HepG2 (cell line): Measurements from ENCODE around the gene POU6F2. TPM values are rescaled to one million over a fixed set of nuclear protein-coding genes. Genes with fewer than 3 reads are reported as not detected.

Experiments
- ATAC-seq: fragments of 200-7000 bp; cut with Tn5 transposase; 3 replicates; pipeline ENCODE4 v1.9.1; 2020; ENCODE audit warnings: mild to moderate bottlenecking, moderate library complexity
- BruUV-seq: library from RNA; stranded (reverse); fragments of 400-500 nt; replicated peaks from 2 replicates; lab custom pipeline; 2021; lab: Mats Ljungman, UMichigan
- CTCF ChIA-PET: fragments of 300-600 bp; formaldehyde crosslinking; extraction: SDS; loops from one replicate; lab custom pipeline; 2021; ENCODE audit warnings: low total read pairs, inconsistent platforms, low intra/inter-chr PET ratio; lab: Yijun Ruan, JAX
- POLR2A ChIA-PET: fragments of 350-600 bp; sonication (Branson Sonifier 250); formaldehyde crosslinking; loops from one replicate; lab custom pipeline; 2020; ENCODE audit warnings: antibody characterized with exemption, inconsistent platforms; lab: Yijun Ruan, JAX
- DNase-seq: peaks from one replicate; pipeline ENCODE4 v3.0.0-alpha.2; 2015; ENCODE audit warnings: low spot score
- FAIRE-seq: peaks from 3 replicates; lab custom pipeline; 2011; peaks lifted over from hg19 to GRCh38; lab: Jason Lieb, UNC
- H2AFZ ChIP-seq: one replicate; pipeline ENCODE4 v1.6.1; 2011; ENCODE audit warnings: low read length, inconsistent platforms
- H3K27ac ChIP-seq: fragments of 300-600 bp; 3 replicates; pipeline ENCODE4 v1.8.0; 2011; ENCODE audit warnings: mixed run types, mild to moderate bottlenecking, mixed read lengths, low read length, inconsistent platforms; ENCODE audit not compliant: insufficient read depth; ENCODE audit errors: extremely low read length
- H3K27me3 ChIP-seq, 2 experiments: fragments of 200-600 bp in 1 of 2; 2 replicates in 1 of 2; 3 replicates in 1 of 2; pipeline versions ENCODE4 v1.6.0 to v1.8.0; 2011; ENCODE audit warnings: low read length in 2 of 2, mild to moderate bottlenecking in 2 of 2, moderate library complexity in 2 of 2, inconsistent platforms in 1 of 2; ENCODE audit not compliant: insufficient read depth in 2 of 2, control insufficient read depth in 1 of 2
- H3K36me3 ChIP-seq, 2 experiments: fragments of 200-600 bp in 1 of 2; replicated peaks in 1 of 2; 2 replicates in 1 of 2; 3 replicates in 1 of 2; pipeline versions ENCODE4 v1.5.1 to v1.8.0; 2011; ENCODE audit warnings: low read length in 2 of 2, inconsistent platforms in 1 of 2; ENCODE audit not compliant: insufficient read depth in 2 of 2, control insufficient read depth in 1 of 2
- H3K4me1 ChIP-seq: 2 replicates; pipeline ENCODE4 v1.5.1; 2012; ENCODE audit warnings: low read length, inconsistent platforms; ENCODE audit not compliant: insufficient read depth
- H3K4me2 ChIP-seq: 2 replicates; pipeline ENCODE4 v1.6.0; 2011; ENCODE audit warnings: low read depth, low read length, inconsistent platforms
- H3K4me3 ChIP-seq, 3 experiments: fragments of 200-600 bp in 1 of 3; sonication (generic), shearing (Covaris generic) in 1 of 3; replicated peaks in 1 of 3; 2 replicates each; pipeline ENCODE4 v1.5.1; 2011 to 2016; ENCODE audit warnings: low read length in 3 of 3, inconsistent platforms in 2 of 3, low read depth in 2 of 3, mild to moderate bottlenecking in 2 of 3, control low read depth in 1 of 3, mixed read lengths in 1 of 3; ENCODE audit not compliant: insufficient read depth in 1 of 3
- H3K79me2 ChIP-seq: one replicate; pipeline ENCODE4 v1.6.1; 2011; ENCODE audit warnings: low read length, inconsistent platforms; ENCODE audit not compliant: insufficient read depth
- H3K9ac ChIP-seq: 2 replicates; pipeline ENCODE4 v1.6.0; 2011; ENCODE audit warnings: mild to moderate bottlenecking, low read depth, low read length, inconsistent platforms; ENCODE audit not compliant: insufficient read depth
- H3K9me3 ChIP-seq: 2 replicates; pipeline ENCODE4 v1.5.1; 2012; ENCODE audit warnings: mild to moderate bottlenecking, low read length
- H4K20me1 ChIP-seq: 2 replicates; pipeline ENCODE4 v1.6.0; 2011; ENCODE audit warnings: inconsistent platforms, mild to moderate bottlenecking, low read length, moderate library complexity; ENCODE audit not compliant: insufficient read depth
- ARID2 ChIP-seq: sonication (generic); formaldehyde crosslinking; IDR thresholded peaks from 2 replicates; pipeline ENCODE4 v1.8.1; 2022; ENCODE audit warnings: mild to moderate bottlenecking, missing genetic modification reagents, borderline replicate concordance
- EHMT2 ChIP-seq: fragments of 200-600 bp; sonication (generic); IDR thresholded peaks from 2 replicates; pipeline ENCODE4 v1.7.0; 2017; ENCODE audit warnings: antibody characterized with exemption, low read depth, low read length, borderline replicate concordance
- HNRNPH1 ChIP-seq: fragments of 200-400 bp; formaldehyde crosslinking; optimal IDR thresholded peaks from 2 replicates; pipeline ENCODE3; 2017; ENCODE audit warnings: mild to moderate bottlenecking, low read depth, low read length
- KDM1A ChIP-seq: IDR thresholded peaks from 2 replicates; pipeline ENCODE4 v1.6.1; 2016; ENCODE audit warnings: missing compliant biosample characterization
- KDM5A ChIP-seq: fragments of 200-600 bp; sonication (generic); IDR thresholded peaks from 2 replicates; pipeline ENCODE4 v1.7.0; 2018; ENCODE audit warnings: antibody characterized with exemption, mild to moderate bottlenecking, low read length, borderline replicate concordance
- NFE2L1 ChIP-seq: sonication (generic); formaldehyde crosslinking; IDR thresholded peaks from 2 replicates; pipeline ENCODE4 v1.4.0; 2020; ENCODE audit warnings: missing genetic modification reagents, mild to moderate bottlenecking, borderline replicate concordance
- ZNF12 ChIP-seq: sonication (generic); formaldehyde crosslinking; IDR thresholded peaks from 2 replicates; pipeline ENCODE4 v1.5.0; 2020; ENCODE audit warnings: missing genetic modification reagents
- ZNF550 ChIP-seq: sonication (generic); formaldehyde crosslinking; IDR thresholded peaks from 2 replicates; pipeline ENCODE4 v1.4.0; 2020; ENCODE audit warnings: mild to moderate bottlenecking, missing genetic modification reagents, borderline replicate concordance
- WGBS: methylation state at CpG from one replicate; pipeline ENCODE4 v1.1.6; 2017; ENCODE audit warnings: low lambda C conversion rate; 5-methylcytosine and 5-hydroxymethylcytosine counted together
- in situ Hi-C: cut with HindIII; loops from 2 replicates; pipeline ENCODE4 v1.10.0; 2017; ENCODE audit warnings: low pct_unique_long_range_greater_than_20kb; ENCODE audit not compliant: extremely low pct_ligation_motif_present
- intact Hi-C: fragments of 100-400 bp; cut with micrococcal nuclease; formaldehyde crosslinking; loops from one replicate; pipeline ENCODE4 v1.10.0; 2022; ENCODE audit not compliant: unreplicated experiment
- polyA plus RNA-seq, 8 experiments: library from polyadenylated mRNA; depleted of rRNA in 3 of 8; stranded (reverse) in 7 of 8; unstranded in 1 of 8; fragments of >200 nt; fragmentation: Illumina TruSeq in 4 of 8; extraction: Trizol in 4 of 8; gene quantifications; 2 replicates each; pipeline versions ENCODE4 v1.2.1 to v1.2.3, GENCODE V29; 2011 to 2016; ENCODE audit warnings: low read depth in 4 of 8, missing spikeins in 1 of 8, mixed read lengths in 1 of 8; ENCODE audit not compliant: insufficient read depth in 1 of 8
- total RNA-seq, 5 experiments: library from RNA; depleted of rRNA; stranded (reverse); fragments of >200 nt; fragmentation: Illumina TruSeq; extraction: Trizol; gene quantifications; 2 replicates each; pipeline ENCODE4 v1.2.3, GENCODE V29; 2016; ENCODE audit warnings: low read depth in 1 of 5
- TF ChIP-seq, protein P1 (sequence below): sonication (generic); formaldehyde crosslinking; IDR thresholded peaks from 2 replicates; pipeline ENCODE4 v1.4.0; 2020; ENCODE audit warnings: missing genetic modification reagents
- TF ChIP-seq, protein P2 (sequence below): sonication (generic); formaldehyde crosslinking; IDR thresholded peaks from 2 replicates; pipeline ENCODE4 v1.4.0; 2020; ENCODE audit warnings: missing genetic modification reagents, borderline replicate concordance
- TF ChIP-seq, protein P3 (sequence below): IDR thresholded peaks from 2 replicates; pipeline ENCODE4 v1.6.1; 2016; ENCODE audit warnings: mild to moderate bottlenecking

The POU6F2 gene
- total and polyA plus RNA-seq, 2 of the 13 experiments (the other 11 are each of a cell fraction or from before 2014, with no cell fraction given), result not detected

GRCh38 chr7:39016609-39017008 is 38.9 kb downstream of the POU6F2 start (continued):
- TF ChIP-seq, protein P1, sequence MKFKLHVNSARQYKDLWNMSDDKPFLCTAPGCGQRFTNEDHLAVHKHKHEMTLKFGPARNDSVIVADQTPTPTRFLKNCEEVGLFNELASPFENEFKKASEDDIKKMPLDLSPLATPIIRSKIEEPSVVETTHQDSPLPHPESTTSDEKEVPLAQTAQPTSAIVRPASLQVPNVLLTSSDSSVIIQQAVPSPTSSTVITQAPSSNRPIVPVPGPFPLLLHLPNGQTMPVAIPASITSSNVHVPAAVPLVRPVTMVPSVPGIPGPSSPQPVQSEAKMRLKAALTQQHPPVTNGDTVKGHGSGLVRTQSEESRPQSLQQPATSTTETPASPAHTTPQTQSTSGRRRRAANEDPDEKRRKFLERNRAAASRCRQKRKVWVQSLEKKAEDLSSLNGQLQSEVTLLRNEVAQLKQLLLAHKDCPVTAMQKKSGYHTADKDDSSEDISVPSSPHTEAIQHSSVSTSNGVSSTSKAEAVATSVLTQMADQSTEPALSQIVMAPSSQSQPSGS, result no peak
- TF ChIP-seq EHMT2, result no peak

DNA sequence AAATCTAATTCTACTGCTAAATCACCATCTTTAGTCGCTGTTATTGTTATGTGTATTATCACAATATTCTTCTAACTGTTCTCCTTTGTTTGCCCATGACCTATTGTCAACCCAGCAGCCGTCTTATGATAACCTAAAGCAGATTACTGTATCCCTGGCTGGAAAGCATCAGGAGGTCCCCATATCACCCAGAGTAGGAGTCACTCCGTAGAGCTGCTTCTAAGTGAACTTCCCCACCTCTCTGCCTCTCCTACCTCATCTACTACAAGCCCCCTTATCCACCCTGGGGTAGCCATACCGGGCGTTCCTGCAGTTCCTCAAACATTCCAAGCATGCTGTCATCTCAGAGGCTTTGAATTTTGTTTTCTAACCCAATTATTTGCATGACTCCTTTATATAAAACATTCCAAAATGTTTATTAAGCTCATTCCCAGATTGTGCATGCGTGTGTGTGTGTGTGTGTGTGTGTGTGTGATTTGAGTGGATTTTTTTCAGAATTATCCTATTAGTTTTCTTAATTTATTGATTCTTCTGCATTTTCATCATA is 39.7 kb downstream of the POU6F2 start:
- no peaks in the 10 kb centered on the region for H3K9me3 ChIP-seq
- no peak for DNase-seq
- in situ Hi-C loops, result no loop called here
- no peaks in the 10 kb centered on the region for H3K36me3 ChIP-seq
- H3K27ac ChIP-seq, result no peak overlapping the region
- no peak overlapping the region for H3K4me3 ChIP-seq
- no peak overlapping the region for H3K4me2 ChIP-seq
- BruUV-seq, result no TSS peak
- no peaks in the 10 kb centered on the region for H4K20me1 ChIP-seq
- ATAC-seq, result no peak
- H3K79me2 ChIP-seq, result no peaks in the 10 kb centered on the region
- TF ChIP-seq KDM5A (no peak), ZNF550 (CRISPR knock-in tag) (no peak), KDM1A (no peak), ZNF12 (CRISPR knock-in tag) (no peak), ARID2 (no peak), HNRNPH1 (no peak), NFE2L1 (CRISPR knock-in tag) (no peak)
- TF ChIP-seq, protein P2, sequence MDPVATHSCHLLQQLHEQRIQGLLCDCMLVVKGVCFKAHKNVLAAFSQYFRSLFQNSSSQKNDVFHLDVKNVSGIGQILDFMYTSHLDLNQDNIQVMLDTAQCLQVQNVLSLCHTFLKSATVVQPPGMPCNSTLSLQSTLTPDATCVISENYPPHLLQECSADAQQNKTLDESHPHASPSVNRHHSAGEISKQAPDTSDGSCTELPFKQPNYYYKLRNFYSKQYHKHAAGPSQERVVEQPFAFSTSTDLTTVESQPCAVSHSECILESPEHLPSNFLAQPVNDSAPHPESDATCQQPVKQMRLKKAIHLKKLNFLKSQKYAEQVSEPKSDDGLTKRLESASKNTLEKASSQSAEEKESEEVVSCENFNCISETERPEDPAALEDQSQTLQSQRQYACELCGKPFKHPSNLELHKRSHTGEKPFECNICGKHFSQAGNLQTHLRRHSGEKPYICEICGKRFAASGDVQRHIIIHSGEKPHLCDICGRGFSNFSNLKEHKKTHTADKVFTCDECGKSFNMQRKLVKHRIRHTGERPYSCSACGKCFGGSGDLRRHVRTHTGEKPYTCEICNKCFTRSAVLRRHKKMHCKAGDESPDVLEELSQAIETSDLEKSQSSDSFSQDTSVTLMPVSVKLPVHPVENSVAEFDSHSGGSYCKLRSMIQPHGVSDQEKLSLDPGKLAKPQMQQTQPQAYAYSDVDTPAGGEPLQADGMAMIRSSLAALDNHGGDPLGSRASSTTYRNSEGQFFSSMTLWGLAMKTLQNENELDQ (CRISPR knock-in tag), result no peak
- TF ChIP-seq, protein P1, result no peak
- TF ChIP-seq, protein P3, sequence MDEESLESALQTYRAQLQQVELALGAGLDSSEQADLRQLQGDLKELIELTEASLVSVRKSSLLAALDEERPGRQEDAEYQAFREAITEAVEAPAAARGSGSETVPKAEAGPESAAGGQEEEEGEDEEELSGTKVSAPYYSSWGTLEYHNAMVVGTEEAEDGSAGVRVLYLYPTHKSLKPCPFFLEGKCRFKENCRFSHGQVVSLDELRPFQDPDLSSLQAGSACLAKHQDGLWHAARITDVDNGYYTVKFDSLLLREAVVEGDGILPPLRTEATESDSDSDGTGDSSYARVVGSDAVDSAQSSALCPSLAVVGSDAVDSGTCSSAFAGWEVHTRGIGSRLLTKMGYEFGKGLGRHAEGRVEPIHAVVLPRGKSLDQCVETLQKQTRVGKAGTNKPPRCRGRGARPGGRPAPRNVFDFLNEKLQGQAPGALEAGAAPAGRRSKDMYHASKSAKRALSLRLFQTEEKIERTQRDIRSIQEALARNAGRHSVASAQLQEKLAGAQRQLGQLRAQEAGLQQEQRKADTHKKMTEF (CRISPR knock-in tag), result no peak
- no peak overlapping the region for H2AFZ ChIP-seq
- ChIA-PET POLR2A (no interaction called here), CTCF (no interaction called here)
- intact Hi-C loops, result no loop called here
- 5% methylated on average over 6 of the region's 6 CpGs for WGBS
- H3K9ac ChIP-seq, result no peak overlapping the region
- no peaks in the 10 kb centered on the region for H3K27me3 ChIP-seq
- FAIRE-seq, result no peak
- H3K4me1 ChIP-seq, result no peaks in the 10 kb centered on the region
